Cardiac muscle cell (in vitro differentiated cells and primary cell): Measurements from ENCODE around the gene COMT. TPM values are rescaled to one million over a fixed set of nuclear protein-coding genes. Genes with fewer than 3 reads are reported as not detected.

Source experiments
- DNase-seq, 2 donors: peaks; one replicate each; pipeline versions ENCODE4 v3.0.0 to v3.0.0-alpha.2; 2010 to 2017; ENCODE audit warnings: low read depth in 1 of 2, low spot score in 1 of 2
- H3K27ac ChIP-seq: fragments of 200-600 bp; sonication (generic); 2 replicates; pipeline ENCODE4 v1.5.1; 2016
- H3K27me3 ChIP-seq: fragments of 200-600 bp; sonication (generic); 2 replicates; pipeline ENCODE4 v1.6.0; 2016; ENCODE audit warnings: control low read depth
- H3K36me3 ChIP-seq: fragments of 200-600 bp; sonication (generic); 2 replicates; pipeline ENCODE4 v1.5.1; 2016; ENCODE audit warnings: control low read depth
- H3K4me1 ChIP-seq: fragments of 200-600 bp; sonication (generic); 2 replicates; pipeline ENCODE4 v1.8.1; 2017; ENCODE audit warnings: low read depth, mild to moderate bottlenecking, mixed run types
- H3K4me3 ChIP-seq: fragments of 200-600 bp; sonication (generic); 2 replicates; pipeline ENCODE4 v1.5.1; 2016; ENCODE audit warnings: mild to moderate bottlenecking
- H3K9me3 ChIP-seq: fragments of 200-600 bp; sonication (generic); 2 replicates; pipeline ENCODE4 v1.5.1; 2017; ENCODE audit warnings: low read depth, mild to moderate bottlenecking, control low read depth
- CTCF ChIP-seq: IDR thresholded peaks from 2 replicates; pipeline ENCODE4 v1.5.1; 2012; ENCODE audit warnings: low read depth, mild to moderate bottlenecking, low read length
- polyA plus RNA-seq: library from polyadenylated mRNA; unstranded; fragments of >200 nt; fragmentation: Nextera tagmentation; extraction: Ambion mirVana; gene quantifications from 2 replicates; pipeline ENCODE4 v1.2.1, GENCODE V29; 2016
- total RNA-seq: library from RNA; depleted of rRNA; stranded (reverse); fragments of >200 nt; gene quantifications from 2 replicates; pipeline ENCODE4 v1.2.3, GENCODE V29; 2016

Gene COMT
- total and polyA plus RNA-seq, 2 experiments from 2014 or later = 35.8 to 51.9 TPM

GRCh38 chr22:19911540-19912270 is 29.9 kb upstream of the COMT start:
- no peak for DNase-seq
- Histone ChIP-seq H3K9me3 (no peaks in the 10 kb centered on the region), H3K27me3 (no peaks in the 10 kb centered on the region), H3K4me1 (no peaks in the 10 kb centered on the region), H3K36me3 (no peaks in the 10 kb centered on the region), H3K4me3 (no peak overlapping the region), H3K27ac (no peak overlapping the region)
- no peak for TF ChIP-seq CTCF

- Histone ChIP-seq H3K27me3 (no peaks in the 10 kb centered on the region), H3K9me3 (no peaks in the 10 kb centered on the region), H3K4me1 (no peaks in the 10 kb centered on the region), H3K36me3 (no peaks in the 10 kb centered on the region), H3K27ac (no peak overlapping the region), H3K4me3 (no peak overlapping the region)
- no peak for DNase-seq
- no peak for TF ChIP-seq CTCF
These were observed 29.1 kb upstream of the COMT start for GRCh38 chr22:19912271-19912999.

- H3K4me1 ChIP-seq = no peaks in the 10 kb centered on the region
- no peak overlapping the region for H3K27ac ChIP-seq
- no peaks in the 10 kb centered on the region for H3K27me3 ChIP-seq
- H3K9me3 ChIP-seq = no peaks in the 10 kb centered on the region
- TF ChIP-seq CTCF = no peak
- no peak overlapping the region for H3K4me3 ChIP-seq
- no peaks in the 10 kb centered on the region for H3K36me3 ChIP-seq
- no peak for DNase-seq
These were observed 28.1 kb upstream of the COMT start for GRCh38 chr22:19913337-19913936.

- Histone ChIP-seq H3K4me3 (no peak overlapping the region), H3K36me3 (no peaks in the 10 kb centered on the region), H3K27me3 (no peaks in the 10 kb centered on the region), H3K4me1 (no peaks in the 10 kb centered on the region), H3K9me3 (no peaks in the 10 kb centered on the region), H3K27ac (no peak overlapping the region)
- no peak for TF ChIP-seq CTCF
- no peak for DNase-seq
These were observed 27.2 kb upstream of the COMT start for GRCh38 chr22:19914201-19914943.

- Histone ChIP-seq H3K4me1 (no peaks in the 10 kb centered on the region), H3K27me3 (no peaks in the 10 kb centered on the region), H3K36me3 (no peaks in the 10 kb centered on the region), H3K27ac (no peak overlapping the region), H3K4me3 (no peak overlapping the region), H3K9me3 (no peaks in the 10 kb centered on the region)
- no peak for TF ChIP-seq CTCF
- no peak for DNase-seq
These were observed 26.2 kb upstream of the COMT start for GRCh38 chr22:19915287-19915954.
